DND-41 (cell line): ENCODE results near the gene HSPA1A.
"Not testable (repeated sequence)": the region's sequence is repeated elsewhere in the genome, so short reads cannot be mapped to it uniquely, and the experiment has no call there.

Experiments
- ATAC-seq: fragments of 200-7000 bp; cut with Tn5 transposase; 3 replicates; pipeline ENCODE4 v1.9.1; 2021; ENCODE audit warnings: low read depth; ENCODE audit not compliant: insufficient read depth
- DNase-seq: peaks from one replicate; pipeline ENCODE4 v3.0.0-alpha.2; 2020
- H2AFZ ChIP-seq: 2 replicates; pipeline ENCODE4 v1.6.0; 2012; ENCODE audit warnings: low read depth, low read length
- H3K27ac ChIP-seq: 2 replicates; pipeline ENCODE4 v1.5.1; 2012; ENCODE audit warnings: low read length, inconsistent platforms
- H3K27me3 ChIP-seq: fragments of 200-600 bp; sonication (generic); 2 replicates; pipeline ENCODE4 v1.6.0; 2012; ENCODE audit warnings: low read length, mild to moderate bottlenecking, inconsistent platforms; ENCODE audit not compliant: insufficient read depth, poor library complexity
- H3K36me3 ChIP-seq: 2 replicates; pipeline ENCODE4 v1.5.1; 2012; ENCODE audit warnings: low read length, inconsistent platforms; ENCODE audit not compliant: insufficient read depth
- H3K4me1 ChIP-seq: 2 replicates; pipeline ENCODE4 v1.5.1; 2012; ENCODE audit warnings: mild to moderate bottlenecking, low read length; ENCODE audit not compliant: insufficient read depth
- H3K4me2 ChIP-seq: 2 replicates; pipeline ENCODE4 v1.6.0; 2012; ENCODE audit warnings: mild to moderate bottlenecking, moderate library complexity, low read length, inconsistent platforms; ENCODE audit not compliant: insufficient read depth
- H3K4me3 ChIP-seq, 2 experiments: fragments of 200-600 bp in 1 of 2; shearing (Covaris generic) in 1 of 2; 2 replicates each; pipeline ENCODE4 v1.5.1; 2012 to 2016; ENCODE audit warnings: inconsistent platforms in 2 of 2, low read length in 2 of 2, mild to moderate bottlenecking in 2 of 2, low read depth in 1 of 2, moderate library complexity in 1 of 2
- H3K79me2 ChIP-seq: 2 replicates; pipeline ENCODE4 v1.6.0; 2012; ENCODE audit warnings: low read length, inconsistent platforms; ENCODE audit not compliant: insufficient read depth
- H3K9ac ChIP-seq: 2 replicates; pipeline ENCODE4 v1.6.0; 2012; ENCODE audit warnings: low read depth, mild to moderate bottlenecking, inconsistent platforms, low read length, moderate library complexity
- H3K9me3 ChIP-seq: 2 replicates; pipeline ENCODE4 v1.5.1; 2012; ENCODE audit warnings: low read length, moderate library complexity, mild to moderate bottlenecking, inconsistent platforms; ENCODE audit not compliant: insufficient read depth, severe bottlenecking
- H4K20me1 ChIP-seq: 2 replicates; pipeline ENCODE4 v1.6.0; 2012; ENCODE audit warnings: low read length; ENCODE audit not compliant: insufficient read depth
- EZH2 ChIP-seq: IDR thresholded peaks from 3 replicates; pipeline ENCODE4 v1.6.1; 2012; ENCODE audit warnings: borderline replicate concordance, low read depth, mild to moderate bottlenecking, moderate library complexity, low read length, inconsistent platforms; ENCODE audit not compliant: severe bottlenecking
- TF ChIP-seq, protein P1 (sequence below): IDR thresholded peaks from 2 replicates; pipeline ENCODE4 v1.5.1; 2012; ENCODE audit warnings: borderline replicate concordance, low read length, moderate library complexity, mild to moderate bottlenecking; ENCODE audit not compliant: poor library complexity, severe bottlenecking; ENCODE audit errors: extremely low read depth

The HSPA1A gene

DNA sequence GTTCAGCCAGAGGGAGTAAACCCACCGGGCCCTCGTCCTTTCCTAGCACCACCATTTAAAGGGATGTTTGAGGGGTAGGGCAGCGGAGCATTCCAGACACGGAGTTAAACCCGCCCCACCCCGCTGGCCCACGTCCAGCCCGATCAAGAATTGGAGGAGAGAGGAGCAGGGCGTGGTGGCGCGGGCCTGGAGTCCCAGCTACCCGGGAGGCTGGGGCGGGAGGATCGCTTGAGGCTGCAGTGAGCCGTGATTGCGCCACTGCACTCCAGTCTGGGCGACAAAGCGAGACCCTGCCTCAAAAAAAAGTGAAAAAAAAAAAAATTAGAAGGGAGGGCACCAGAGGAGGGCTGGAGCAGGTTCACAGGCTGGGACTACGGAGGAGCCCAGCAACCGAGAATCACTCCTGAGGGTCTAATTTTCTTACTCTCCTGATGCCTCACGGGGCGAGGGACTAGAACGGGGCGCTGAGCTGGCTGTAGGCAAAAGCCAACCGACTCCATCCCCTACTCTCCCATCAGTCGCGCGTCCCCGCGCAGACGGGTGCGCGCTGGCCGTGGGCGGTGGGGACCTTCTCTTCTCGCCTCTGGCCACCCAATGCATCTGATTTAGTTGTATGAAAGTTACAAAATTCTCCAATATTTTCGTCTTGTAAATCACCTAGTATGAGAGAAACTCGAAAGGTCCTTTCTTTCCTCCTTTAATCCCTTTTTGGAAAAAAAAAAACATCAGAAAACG is 6.1 kb downstream of the HSPA1A start:
- H3K36me3 ChIP-seq: no peaks in the 10 kb centered on the region
- H3K79me2 ChIP-seq: peaks cover 2% of the 10 kb centered on the region; the same call in 1 of the 2 replicates

DNA sequence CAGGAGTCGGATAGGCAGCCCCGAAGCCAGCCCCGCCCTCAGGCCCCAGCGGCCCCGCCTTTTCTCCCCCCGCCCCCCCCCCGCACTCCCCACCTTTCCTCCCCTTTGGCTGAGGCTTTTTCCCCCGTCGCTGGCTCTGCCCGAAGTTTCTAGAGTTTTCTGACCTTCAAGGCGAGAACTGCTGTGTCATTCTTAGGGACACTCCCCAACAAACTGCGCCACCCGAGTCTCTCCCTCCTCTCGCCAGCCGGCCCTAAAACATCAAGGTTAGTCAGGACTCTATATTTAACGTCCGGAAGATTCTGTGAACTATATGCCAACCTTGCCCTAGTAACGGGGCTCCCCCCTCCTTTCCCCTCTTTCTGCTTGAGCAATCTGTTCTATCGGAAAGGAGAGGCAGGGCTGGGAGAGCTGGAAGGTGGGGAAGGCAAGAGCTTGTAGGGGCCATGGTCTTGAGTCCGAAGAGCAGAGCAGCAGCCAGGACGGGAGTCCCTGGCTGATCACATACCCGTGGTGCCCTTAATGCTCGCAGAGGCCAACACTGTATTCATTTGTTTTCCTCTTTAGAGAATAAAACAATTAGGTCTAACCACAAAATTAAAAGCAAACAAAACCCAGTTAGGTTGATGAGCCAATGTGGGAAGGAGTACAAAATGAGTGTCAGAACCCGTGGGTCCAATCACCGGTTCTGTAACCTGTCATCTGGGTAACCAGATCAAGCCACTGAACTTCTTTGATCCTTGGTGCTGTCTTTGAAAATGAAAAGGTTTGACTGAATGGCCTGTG is 6.9 kb downstream of the HSPA1A start:
- H3K79me2 ChIP-seq: peaks cover 2% of the 10 kb centered on the region; the same call in 1 of the 2 replicates
- peak overlapping the region; percentile 75 for H3K9ac ChIP-seq
- ATAC-seq: peak; percentile 48
- TF ChIP-seq, protein P1, sequence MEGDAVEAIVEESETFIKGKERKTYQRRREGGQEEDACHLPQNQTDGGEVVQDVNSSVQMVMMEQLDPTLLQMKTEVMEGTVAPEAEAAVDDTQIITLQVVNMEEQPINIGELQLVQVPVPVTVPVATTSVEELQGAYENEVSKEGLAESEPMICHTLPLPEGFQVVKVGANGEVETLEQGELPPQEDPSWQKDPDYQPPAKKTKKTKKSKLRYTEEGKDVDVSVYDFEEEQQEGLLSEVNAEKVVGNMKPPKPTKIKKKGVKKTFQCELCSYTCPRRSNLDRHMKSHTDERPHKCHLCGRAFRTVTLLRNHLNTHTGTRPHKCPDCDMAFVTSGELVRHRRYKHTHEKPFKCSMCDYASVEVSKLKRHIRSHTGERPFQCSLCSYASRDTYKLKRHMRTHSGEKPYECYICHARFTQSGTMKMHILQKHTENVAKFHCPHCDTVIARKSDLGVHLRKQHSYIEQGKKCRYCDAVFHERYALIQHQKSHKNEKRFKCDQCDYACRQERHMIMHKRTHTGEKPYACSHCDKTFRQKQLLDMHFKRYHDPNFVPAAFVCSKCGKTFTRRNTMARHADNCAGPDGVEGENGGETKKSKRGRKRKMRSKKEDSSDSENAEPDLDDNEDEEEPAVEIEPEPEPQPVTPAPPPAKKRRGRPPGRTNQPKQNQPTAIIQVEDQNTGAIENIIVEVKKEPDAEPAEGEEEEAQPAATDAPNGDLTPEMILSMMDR: no peak
- no peak for TF ChIP-seq EZH2
- no peaks in the 10 kb centered on the region for H3K36me3 ChIP-seq
- H3K4me2 ChIP-seq: peak overlapping the region; percentile 95
- no peaks in the 10 kb centered on the region for H4K20me1 ChIP-seq
- DNase-seq: peak; percentile 64
- no peaks in the 10 kb centered on the region for H3K27me3 ChIP-seq
- no peaks in the 10 kb centered on the region for H3K9me3 ChIP-seq
- H2AFZ ChIP-seq: peak overlapping the region; percentile 99
- H3K4me1 ChIP-seq: peaks cover 44% of the 10 kb centered on the region
- H3K27ac ChIP-seq: peak overlapping the region; percentile 83
- H3K4me3 ChIP-seq: peak overlapping the region; percentile 41 to 93; a peak in 3 of 4 replicates

More for the DNA sequence above, 6.1 kb downstream of the HSPA1A start:
- peak overlapping the region; percentile 75 for H3K9ac ChIP-seq
- TF ChIP-seq, protein P1: no peak
- TF ChIP-seq EZH2: no peak
- DNase-seq (peak; percentile 50), ATAC-seq (peak; percentile 53)
- no peaks in the 10 kb centered on the region for H3K27me3 ChIP-seq
- peaks cover 37% of the 10 kb centered on the region for H3K4me1 ChIP-seq
- H3K9me3 ChIP-seq: no peaks in the 10 kb centered on the region
- H4K20me1 ChIP-seq: no peaks in the 10 kb centered on the region
- H3K27ac ChIP-seq: peak overlapping the region; percentile 73
- H2AFZ ChIP-seq: peak overlapping the region; percentile 99
- H3K4me3 ChIP-seq: peak overlapping the region; percentile 41 to 93
- H3K4me2 ChIP-seq: peak overlapping the region; percentile 95

DNA sequence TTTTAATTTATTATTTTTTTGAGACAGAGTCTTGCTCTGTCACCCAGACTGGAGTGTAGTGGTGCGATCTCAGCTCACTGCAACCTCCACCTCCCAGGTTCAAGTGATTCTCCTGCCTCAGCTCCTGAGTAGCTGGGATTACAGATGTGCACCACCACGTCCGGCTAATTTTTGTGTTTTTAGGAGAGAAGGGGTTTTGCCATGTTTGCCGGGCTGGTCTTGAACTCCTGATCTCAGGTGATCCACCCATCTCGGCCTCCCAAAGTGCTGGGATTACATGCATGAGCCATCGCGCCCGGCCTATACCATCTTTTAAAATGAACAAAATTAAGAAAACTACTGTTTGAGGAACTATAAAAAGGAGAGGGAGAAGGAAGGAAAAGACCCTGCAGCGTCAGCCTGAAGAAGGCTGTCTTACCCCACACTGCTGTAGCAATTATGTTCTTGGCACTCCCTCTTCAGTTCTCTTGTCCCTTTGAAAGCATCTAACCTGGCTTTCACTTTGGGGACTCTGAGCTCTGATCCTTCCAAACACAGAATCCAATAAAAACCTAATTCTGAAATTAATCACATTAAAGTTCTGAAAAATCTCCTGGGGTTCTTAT is 8.4 kb downstream of the HSPA1A start:
- not testable (repeated sequence) for H3K27ac ChIP-seq, H3K36me3 ChIP-seq, H3K27me3 ChIP-seq, DNase-seq, H2AFZ ChIP-seq, H3K4me2 ChIP-seq, H4K20me1 ChIP-seq, H3K4me3 ChIP-seq, ATAC-seq, H3K9ac ChIP-seq, H3K9me3 ChIP-seq, H3K79me2 ChIP-seq
- H3K4me1 ChIP-seq: peaks cover 44% of the 10 kb centered on the region
